Hepatocyte (in vitro differentiated cells): Measurements from ENCODE around the gene FBXL13.

Source experiments
- EZH2 ChIP-seq: fragments of 200-600 bp; sonication (generic); IDR thresholded peaks from 2 replicates; pipeline ENCODE4 v1.6.1; 2016; ENCODE audit warnings: antibody characterized with exemption, mild to moderate bottlenecking, borderline replicate concordance
- EZH2phosphoT487 ChIP-seq: fragments of 200-600 bp; sonication (generic); IDR thresholded peaks from one replicate; pipeline ENCODE4 v1.6.1; 2018; ENCODE audit warnings: antibody characterized with exemption, mild to moderate bottlenecking, low read depth, moderate library complexity; ENCODE audit not compliant: unreplicated experiment, severe bottlenecking
- TF ChIP-seq, protein P1 (sequence below): fragments of 200-600 bp; sonication (generic); IDR thresholded peaks from 2 replicates; pipeline ENCODE4 v1.5.1; 2016; ENCODE audit warnings: antibody characterized with exemption, mild to moderate bottlenecking; ENCODE audit not compliant: poor library complexity

DNA sequence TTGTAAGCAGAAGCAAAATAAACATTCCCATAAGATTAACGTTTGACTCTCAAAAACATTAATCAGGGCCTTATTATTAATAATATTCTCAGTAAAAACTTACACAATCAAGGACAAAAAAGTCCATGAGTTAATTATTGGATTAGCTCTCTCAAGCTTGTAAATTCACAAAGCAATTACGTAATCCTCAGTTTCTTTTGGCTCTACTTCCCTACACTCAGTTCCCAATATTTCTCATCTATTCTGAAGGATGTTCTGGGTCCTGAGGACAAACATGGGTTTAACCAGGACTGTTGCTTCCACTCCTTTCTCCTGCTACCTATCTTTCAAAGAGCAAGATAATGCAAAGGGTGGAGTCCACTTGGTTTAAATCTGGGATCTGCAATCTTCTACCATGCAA lies 15.1 kb downstream of the FBXL13 start:
- TF ChIP-seq EZH2phosphoT487 (no peak), EZH2 (no peak)
- TF ChIP-seq, protein P1, sequence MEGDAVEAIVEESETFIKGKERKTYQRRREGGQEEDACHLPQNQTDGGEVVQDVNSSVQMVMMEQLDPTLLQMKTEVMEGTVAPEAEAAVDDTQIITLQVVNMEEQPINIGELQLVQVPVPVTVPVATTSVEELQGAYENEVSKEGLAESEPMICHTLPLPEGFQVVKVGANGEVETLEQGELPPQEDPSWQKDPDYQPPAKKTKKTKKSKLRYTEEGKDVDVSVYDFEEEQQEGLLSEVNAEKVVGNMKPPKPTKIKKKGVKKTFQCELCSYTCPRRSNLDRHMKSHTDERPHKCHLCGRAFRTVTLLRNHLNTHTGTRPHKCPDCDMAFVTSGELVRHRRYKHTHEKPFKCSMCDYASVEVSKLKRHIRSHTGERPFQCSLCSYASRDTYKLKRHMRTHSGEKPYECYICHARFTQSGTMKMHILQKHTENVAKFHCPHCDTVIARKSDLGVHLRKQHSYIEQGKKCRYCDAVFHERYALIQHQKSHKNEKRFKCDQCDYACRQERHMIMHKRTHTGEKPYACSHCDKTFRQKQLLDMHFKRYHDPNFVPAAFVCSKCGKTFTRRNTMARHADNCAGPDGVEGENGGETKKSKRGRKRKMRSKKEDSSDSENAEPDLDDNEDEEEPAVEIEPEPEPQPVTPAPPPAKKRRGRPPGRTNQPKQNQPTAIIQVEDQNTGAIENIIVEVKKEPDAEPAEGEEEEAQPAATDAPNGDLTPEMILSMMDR: no peak
